Measurements from ENCODE around the gene MREG. TPM values are rescaled to one million over a fixed set of nuclear protein-coding genes. Genes with fewer than 3 reads are reported as not detected.

MREG gene
- total and polyA plus RNA-seq, 2 experiments from 2014 or later: 1.8 to 3.1 TPM

DNA sequence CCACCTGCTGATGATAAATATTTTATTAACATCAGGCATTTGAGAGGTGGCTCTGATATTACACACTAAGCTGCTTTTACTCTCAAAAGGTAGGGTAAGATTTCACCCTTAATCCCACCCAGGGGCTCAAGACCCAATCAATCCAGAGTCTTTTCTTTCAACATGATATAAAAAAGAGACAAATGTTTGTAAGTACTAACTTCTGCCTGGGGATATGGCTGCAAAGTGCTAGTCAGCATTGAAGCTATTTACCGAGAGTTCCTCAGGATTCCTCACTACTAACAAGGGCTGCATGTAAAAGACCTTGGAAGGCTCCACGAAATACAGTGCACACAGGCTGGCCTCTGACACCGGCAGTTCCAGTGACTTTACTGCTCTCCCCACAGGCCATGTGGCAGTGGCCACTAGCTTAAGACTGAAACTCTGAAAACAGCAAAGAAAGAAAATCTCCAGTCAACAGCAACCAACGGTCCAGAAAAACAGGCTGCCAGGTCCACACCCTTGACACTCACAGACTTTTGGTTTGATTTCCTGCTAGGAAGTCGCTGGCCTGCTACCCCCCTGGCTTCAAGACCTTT is 11.2 kb downstream of the MREG start:
- H3F3A ChIP-seq (ENCODE audit: insufficient read depth): peaks cover 14% of the 10 kb centered on the region; the same call in 1 of the 2 replicates
- DNase-seq: no peak
- H3K36me3 ChIP-seq (ENCODE audit: low read depth): no peaks in the 10 kb centered on the region
- H3K27me3 ChIP-seq (replicated peaks; ENCODE audit: insufficient read depth): no peaks in the 10 kb centered on the region
- in situ Hi-C loops (cut with MboI): no loop called here
- H3K4me1 ChIP-seq (ENCODE audit: insufficient read depth): peaks cover 12% of the 10 kb centered on the region
- H4K20me1 ChIP-seq (ENCODE audit: insufficient read depth): no peaks in the 10 kb centered on the region
- H3K4me2 ChIP-seq (ENCODE audit: unreplicated experiment): no peak overlapping the region
- no peak overlapping the region for H2AFZ ChIP-seq
- no peaks in the 10 kb centered on the region for H3K79me2 ChIP-seq (ENCODE audit: insufficient read depth)
- H3K9ac ChIP-seq: no peak overlapping the region
- WGBS, 2 experiments (ENCODE audit: low coverage in 1 of 2, low lambda C conversion rate in 2 of 2, missing lambda C conversion rate in 2 of 2): 28 to 30% methylated on average over 5 of the region's 5 CpGs
- no peak overlapping the region for H3K27ac ChIP-seq
- no peak for TF ChIP-seq EZH2 (IDR thresholded peaks at IDR 0.05; ENCODE audit: insufficient read depth, poor library complexity, severe bottlenecking)
- no peak for TF ChIP-seq EZH2phosphoT487 (IDR thresholded peaks at IDR 0.05; ENCODE audit: insufficient read depth, low read depth)
- H3K9me2 ChIP-seq (ENCODE audit: insufficient read depth): no peaks in the 10 kb centered on the region
- no peak overlapping the region for H3K4me3 ChIP-seq
- H3K9me3 ChIP-seq (ENCODE audit: low read depth): no peaks in the 10 kb centered on the region

DNA sequence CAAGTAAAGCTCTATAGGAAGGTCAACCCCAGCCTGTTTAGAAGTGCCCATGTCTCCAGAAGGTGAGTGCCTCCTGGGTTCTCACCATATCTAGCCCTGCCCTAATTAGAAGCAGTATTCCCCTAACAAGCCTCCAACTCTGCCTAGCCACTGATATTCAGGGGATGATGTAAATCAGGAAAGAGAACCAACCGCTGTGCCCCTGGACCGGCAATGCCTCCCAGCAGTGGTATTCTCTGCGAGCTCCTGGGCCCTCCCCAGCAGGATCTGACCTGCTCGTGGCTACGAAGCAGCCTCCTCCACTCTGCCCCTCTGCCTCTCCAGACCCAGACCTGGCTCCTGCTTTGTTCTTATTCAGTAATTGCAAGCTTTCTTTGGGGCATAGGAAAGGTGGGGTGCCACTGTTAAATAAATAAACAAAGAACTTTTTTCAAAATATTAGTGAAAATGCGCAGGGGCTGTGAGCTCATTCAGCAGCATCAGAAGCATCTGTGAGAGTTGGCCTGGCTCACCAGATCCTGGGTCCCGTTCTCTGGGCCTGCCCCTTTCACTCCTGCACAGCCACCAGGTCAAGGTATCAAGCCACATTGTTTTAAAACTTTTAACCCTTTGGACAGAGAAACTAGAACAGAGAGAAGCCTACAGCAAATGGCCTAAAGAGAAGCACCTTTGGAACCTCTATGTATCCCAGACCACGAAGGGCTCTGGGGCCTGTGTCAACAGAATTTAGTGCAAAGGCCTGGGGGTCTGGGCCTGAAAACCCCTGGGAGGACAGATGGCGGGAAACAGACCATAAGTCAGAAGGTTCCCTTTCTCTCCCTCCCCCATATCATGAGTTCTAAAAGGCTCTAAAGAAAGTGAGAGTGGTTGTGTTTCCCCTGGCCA is 11.9 kb downstream of the MREG start:
- H3K4me1 ChIP-seq (ENCODE audit: insufficient read depth): peaks cover 11% of the 10 kb centered on the region
- H3K9me2 ChIP-seq (ENCODE audit: insufficient read depth): no peaks in the 10 kb centered on the region
- H3F3A ChIP-seq (ENCODE audit: insufficient read depth): peaks cover 11% of the 10 kb centered on the region; the same call in 1 of the 2 replicates
- H3K4me2 ChIP-seq (ENCODE audit: unreplicated experiment): no peak overlapping the region
- H3K27me3 ChIP-seq (replicated peaks; ENCODE audit: insufficient read depth): no peaks in the 10 kb centered on the region
- no peaks in the 10 kb centered on the region for H3K9me3 ChIP-seq (ENCODE audit: low read depth)
- H3K4me3 ChIP-seq: no peak overlapping the region
- H3K79me2 ChIP-seq (ENCODE audit: insufficient read depth): no peaks in the 10 kb centered on the region
- no peaks in the 10 kb centered on the region for H3K36me3 ChIP-seq (ENCODE audit: low read depth)
- 96 to 97% methylated on average over 9 of the region's 9 CpGs for WGBS, 2 experiments (ENCODE audit: low coverage in 1 of 2, low lambda C conversion rate in 2 of 2, missing lambda C conversion rate in 2 of 2)
- TF ChIP-seq EZH2 (IDR thresholded peaks at IDR 0.05; ENCODE audit: insufficient read depth, poor library complexity, severe bottlenecking): no peak
- TF ChIP-seq EZH2phosphoT487 (IDR thresholded peaks at IDR 0.05; ENCODE audit: insufficient read depth, low read depth): no peak
- H3K9ac ChIP-seq: no peak overlapping the region
- H2AFZ ChIP-seq: no peak overlapping the region
- no peak overlapping the region for H3K27ac ChIP-seq
- in situ Hi-C loops (cut with MboI): no loop called here
- DNase-seq: no peak
- H4K20me1 ChIP-seq (ENCODE audit: insufficient read depth): no peaks in the 10 kb centered on the region

DNA sequence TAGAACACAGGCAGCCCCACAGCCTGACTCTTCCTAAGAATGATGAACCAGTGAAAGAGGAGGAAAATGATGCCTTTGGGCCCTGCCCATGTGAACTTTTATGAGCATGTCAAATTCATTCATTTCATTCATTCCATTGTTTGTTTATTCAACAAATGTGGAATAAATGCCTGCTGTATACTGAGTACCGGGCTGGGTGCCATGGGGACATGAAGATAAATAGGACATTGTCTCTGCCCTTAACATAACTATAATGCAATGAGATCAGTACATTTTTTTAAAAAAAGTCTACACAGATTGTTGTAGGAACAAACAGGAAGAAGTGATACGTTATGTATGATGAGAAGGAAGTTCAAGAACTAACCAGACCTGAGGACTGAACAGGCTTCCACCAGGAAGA is 14.7 kb downstream of the MREG start:
- Histone ChIP-seq H3F3A (ENCODE audit: insufficient read depth) (no peaks in the 10 kb centered on the region), H3K9ac (no peak overlapping the region), H3K9me2 (ENCODE audit: insufficient read depth) (no peaks in the 10 kb centered on the region), H3K4me2 (ENCODE audit: unreplicated experiment) (no peak overlapping the region), H3K36me3 (ENCODE audit: low read depth) (no peaks in the 10 kb centered on the region), H3K4me1 (ENCODE audit: insufficient read depth) (no peaks in the 10 kb centered on the region), H4K20me1 (ENCODE audit: insufficient read depth) (no peaks in the 10 kb centered on the region), H3K27me3 (replicated peaks; ENCODE audit: insufficient read depth) (no peaks in the 10 kb centered on the region), H3K79me2 (ENCODE audit: insufficient read depth) (no peaks in the 10 kb centered on the region), H2AFZ (no peak overlapping the region), H3K27ac (no peak overlapping the region), H3K9me3 (ENCODE audit: low read depth) (no peaks in the 10 kb centered on the region), H3K4me3 (no peak overlapping the region)
- WGBS, 2 experiments (ENCODE audit: low coverage in 1 of 2, low lambda C conversion rate in 2 of 2, missing lambda C conversion rate in 2 of 2): 93 to 94% methylated on average over 2 of the region's 2 CpGs
- TF ChIP-seq EZH2 (IDR thresholded peaks at IDR 0.05; ENCODE audit: insufficient read depth, poor library complexity, severe bottlenecking) (no peak), EZH2phosphoT487 (IDR thresholded peaks at IDR 0.05; ENCODE audit: insufficient read depth, low read depth) (no peak)
- in situ Hi-C loops (cut with MboI): no loop called here
- DNase-seq: no peak

GRCh38 chr2:215997219-215997618 is 16.1 kb downstream of the MREG start:
- Histone ChIP-seq H3K36me3 (ENCODE audit: low read depth) (no peaks in the 10 kb centered on the region), H3K79me2 (ENCODE audit: insufficient read depth) (no peaks in the 10 kb centered on the region), H3K4me1 (ENCODE audit: insufficient read depth) (no peaks in the 10 kb centered on the region), H3K9ac (no peak overlapping the region), H3K4me3 (no peak overlapping the region), H2AFZ (no peak overlapping the region), H3F3A (ENCODE audit: insufficient read depth) (no peaks in the 10 kb centered on the region), H3K9me3 (ENCODE audit: low read depth) (no peaks in the 10 kb centered on the region), H3K9me2 (ENCODE audit: insufficient read depth) (no peaks in the 10 kb centered on the region), H3K27ac (no peak overlapping the region), H3K4me2 (ENCODE audit: unreplicated experiment) (no peak overlapping the region), H4K20me1 (ENCODE audit: insufficient read depth) (no peaks in the 10 kb centered on the region), H3K27me3 (replicated peaks; ENCODE audit: insufficient read depth) (no peaks in the 10 kb centered on the region)
- WGBS, 2 experiments (ENCODE audit: low coverage in 1 of 2, low lambda C conversion rate in 2 of 2, missing lambda C conversion rate in 2 of 2): 96 to 97% methylated on average over 1 of the region's 1 CpG
- in situ Hi-C loops (cut with MboI): no loop called here
- no peak for DNase-seq
- TF ChIP-seq EZH2phosphoT487 (IDR thresholded peaks at IDR 0.05; ENCODE audit: insufficient read depth, low read depth) (no peak), EZH2 (IDR thresholded peaks at IDR 0.05; ENCODE audit: insufficient read depth, poor library complexity, severe bottlenecking) (no peak)
